ENCODE data around the gene TACR3.

DNA sequence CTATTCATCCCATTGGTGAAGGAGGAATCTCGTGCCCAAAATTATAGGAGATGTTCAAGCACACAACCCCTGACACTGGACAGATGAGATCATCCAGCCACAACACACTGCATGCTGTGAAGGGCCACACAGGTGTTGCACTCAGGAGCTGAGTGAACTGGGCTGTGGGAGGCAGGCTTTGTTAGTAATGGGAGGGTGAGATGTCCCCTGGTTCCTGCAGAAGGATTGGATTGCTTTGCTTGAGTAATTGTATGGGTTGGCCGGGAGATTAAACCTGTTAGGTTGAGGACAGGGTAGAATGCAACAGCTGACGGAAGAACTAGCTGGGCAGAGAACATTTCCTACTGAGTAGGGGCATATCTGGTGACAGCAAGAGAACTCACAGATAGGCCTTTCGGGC is 152.2 kb downstream of the TACR3 start:
- TF ChIP-seq, protein P1, sequence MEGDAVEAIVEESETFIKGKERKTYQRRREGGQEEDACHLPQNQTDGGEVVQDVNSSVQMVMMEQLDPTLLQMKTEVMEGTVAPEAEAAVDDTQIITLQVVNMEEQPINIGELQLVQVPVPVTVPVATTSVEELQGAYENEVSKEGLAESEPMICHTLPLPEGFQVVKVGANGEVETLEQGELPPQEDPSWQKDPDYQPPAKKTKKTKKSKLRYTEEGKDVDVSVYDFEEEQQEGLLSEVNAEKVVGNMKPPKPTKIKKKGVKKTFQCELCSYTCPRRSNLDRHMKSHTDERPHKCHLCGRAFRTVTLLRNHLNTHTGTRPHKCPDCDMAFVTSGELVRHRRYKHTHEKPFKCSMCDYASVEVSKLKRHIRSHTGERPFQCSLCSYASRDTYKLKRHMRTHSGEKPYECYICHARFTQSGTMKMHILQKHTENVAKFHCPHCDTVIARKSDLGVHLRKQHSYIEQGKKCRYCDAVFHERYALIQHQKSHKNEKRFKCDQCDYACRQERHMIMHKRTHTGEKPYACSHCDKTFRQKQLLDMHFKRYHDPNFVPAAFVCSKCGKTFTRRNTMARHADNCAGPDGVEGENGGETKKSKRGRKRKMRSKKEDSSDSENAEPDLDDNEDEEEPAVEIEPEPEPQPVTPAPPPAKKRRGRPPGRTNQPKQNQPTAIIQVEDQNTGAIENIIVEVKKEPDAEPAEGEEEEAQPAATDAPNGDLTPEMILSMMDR (IDR thresholded peaks at IDR 0.05): no peak
- TF ChIP-seq EP300 (IDR thresholded peaks at IDR 0.05): no peak

Data from esophagus muscularis mucosa (tissue), 3 donors.